HG03039 (cell line): ENCODE data around the gene NPIPA3.
A peak's percentile ranks its signal among the peaks of the same experiment; 100 is the strongest.
"Not testable (repeated sequence)": the region's sequence is repeated elsewhere in the genome, so short reads cannot be mapped to it uniquely, and the experiment has no call there.

Source experiments
- ATAC-seq: cut with Tn5 transposase; IDR thresholded peaks from one replicate; pipeline ENCODE4 v1.9.1; 2021; ENCODE audit warnings: mild to moderate bottlenecking, moderate library complexity; ENCODE audit not compliant: unreplicated experiment

The NPIPA3 gene

DNA sequence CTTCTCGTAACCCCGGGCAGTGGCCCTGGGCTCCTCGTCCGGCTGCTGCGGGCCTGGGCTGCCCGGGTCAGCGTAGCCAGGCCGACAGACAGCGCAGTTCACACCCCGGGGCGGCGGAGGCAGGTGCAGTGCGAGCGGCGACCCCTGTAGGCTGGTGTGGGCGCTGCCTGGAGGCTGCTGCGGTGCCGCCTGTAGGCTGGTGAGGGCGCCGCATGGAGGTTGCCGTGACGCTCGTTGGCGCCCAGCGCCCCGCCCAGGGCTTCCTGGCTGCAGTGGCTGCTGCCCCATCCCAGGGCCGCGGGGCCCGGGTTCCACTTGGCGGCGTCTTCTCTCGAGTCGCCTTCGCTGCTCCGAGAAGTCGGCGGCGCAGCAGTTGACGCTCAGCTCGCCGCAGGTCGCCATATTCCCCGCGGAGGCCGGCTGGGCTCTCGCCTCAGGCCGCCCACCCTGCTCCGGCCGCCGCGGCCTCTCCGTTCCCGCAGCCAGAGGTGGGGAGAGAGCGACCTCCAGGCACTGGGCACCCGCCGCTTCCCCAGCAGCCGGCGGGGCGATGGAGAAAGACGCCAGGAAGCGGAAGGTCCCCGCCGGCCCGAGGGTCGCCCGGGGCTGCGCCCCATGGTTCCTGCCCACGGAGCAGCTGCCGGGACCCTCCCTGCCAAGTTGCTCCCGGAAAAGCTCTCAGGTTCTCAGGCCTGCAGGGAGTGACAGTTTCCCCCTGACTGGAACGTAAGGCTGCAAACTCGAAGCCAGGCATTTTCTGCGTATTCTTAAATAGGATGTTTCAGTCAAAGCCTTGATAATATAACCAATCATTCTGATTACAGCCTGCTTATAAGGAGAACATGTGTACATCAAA is at the start of gene NPIPA3:
TSS of gene NPIPA3 (plus strand) at position 256 of the 856 bp plus-strand sequence. CDS start 5,533 bp downstream, outside the sequence.
- ATAC-seq = peak; percentile 92

DNA sequence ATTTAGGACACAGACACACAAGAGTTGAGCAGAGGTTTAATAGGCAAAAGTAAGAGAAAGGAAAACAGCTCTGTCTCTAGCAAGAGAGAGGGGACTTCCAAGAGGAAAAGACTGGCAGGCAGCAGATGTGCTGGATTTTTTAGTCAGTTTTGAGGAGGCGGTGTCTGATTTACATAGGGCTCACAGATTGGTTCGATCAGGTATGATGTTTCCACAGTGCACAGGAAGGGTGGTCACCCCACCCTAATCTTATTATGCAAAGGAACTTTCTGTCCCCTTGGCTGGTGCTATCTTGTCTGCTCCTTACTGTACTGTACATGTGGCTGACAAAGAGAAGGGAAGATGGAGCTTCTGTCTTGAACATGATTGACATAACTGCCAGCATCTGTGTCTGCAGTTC is 45.1 kb upstream of the NPIPA3 start:
- peak; percentile 82 for ATAC-seq

DNA sequence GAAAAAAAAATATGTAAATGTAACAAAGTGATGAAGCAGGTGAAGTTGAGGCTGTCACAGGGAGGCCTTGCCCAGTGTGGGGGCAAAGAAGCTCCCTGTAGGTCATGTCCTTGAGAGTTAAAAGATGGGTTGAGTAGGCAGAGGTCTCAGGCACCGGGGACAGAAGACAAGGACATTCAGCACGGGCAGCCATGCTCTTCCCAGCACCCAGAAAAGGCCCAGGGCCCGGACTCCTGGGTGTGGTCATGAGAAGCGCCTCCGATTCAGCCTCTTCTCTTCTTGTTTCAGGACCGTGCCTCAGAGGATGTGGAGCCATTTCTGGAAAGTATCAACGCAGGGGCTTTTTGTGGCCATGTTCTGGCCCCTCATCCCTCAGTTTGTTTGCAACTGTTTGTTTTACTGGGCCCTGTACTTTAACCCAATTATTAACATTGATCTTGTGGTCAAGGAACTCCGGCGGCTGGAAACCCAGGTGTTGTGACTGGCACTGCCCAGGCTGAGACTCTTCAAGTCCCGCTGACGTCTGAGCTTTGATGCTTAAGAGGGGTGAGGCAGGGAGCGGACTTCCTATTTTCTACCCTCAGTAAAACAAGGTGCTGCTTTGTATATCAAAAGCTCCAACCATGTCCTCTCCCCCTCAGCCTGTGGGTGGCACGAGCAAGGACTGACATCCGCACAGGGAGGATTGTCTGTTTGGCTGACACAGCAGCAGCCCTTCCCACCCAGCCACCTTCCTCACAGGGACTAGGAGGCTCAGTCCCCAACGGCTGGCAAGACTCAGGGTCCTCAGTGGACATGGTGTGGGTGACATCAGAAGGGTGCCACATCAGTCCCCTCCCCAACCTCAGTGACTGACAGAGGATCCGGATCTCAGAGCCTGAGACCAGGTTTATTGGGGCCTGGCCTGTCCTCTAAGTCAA is 35.6 kb upstream of the NPIPA3 start:
- no peak for ATAC-seq

DNA sequence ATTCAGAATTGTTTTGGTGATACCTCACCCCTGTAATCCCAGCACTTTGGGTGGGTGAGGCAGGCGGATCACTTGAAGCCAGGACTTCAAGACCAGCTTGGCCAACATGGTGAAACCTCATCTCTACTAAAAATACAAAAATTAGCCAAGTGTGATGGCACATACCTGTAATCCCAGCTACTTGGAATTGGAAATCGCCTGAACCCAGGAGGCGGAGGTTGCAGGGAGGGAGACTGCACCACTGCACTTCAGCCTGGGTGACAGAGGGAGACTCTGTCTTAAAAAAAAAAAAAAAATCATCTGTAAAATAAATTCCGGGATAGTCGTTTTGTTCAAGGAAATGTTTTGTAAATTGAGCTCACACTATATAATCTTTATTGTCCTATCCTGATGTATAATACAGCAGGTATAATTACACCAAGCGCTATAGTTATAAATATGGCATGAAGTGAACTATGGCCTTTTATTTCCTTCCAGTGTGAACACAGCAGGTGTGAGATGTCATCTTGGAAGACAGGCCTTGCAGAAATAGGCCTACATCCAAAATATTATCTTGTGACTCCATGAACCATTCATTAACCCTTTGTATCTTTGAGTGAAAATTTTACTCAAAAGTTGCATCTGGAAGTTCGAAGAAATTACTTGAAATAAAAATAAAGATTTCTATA is 34.5 kb upstream of the NPIPA3 start:
- no peak for ATAC-seq

DNA sequence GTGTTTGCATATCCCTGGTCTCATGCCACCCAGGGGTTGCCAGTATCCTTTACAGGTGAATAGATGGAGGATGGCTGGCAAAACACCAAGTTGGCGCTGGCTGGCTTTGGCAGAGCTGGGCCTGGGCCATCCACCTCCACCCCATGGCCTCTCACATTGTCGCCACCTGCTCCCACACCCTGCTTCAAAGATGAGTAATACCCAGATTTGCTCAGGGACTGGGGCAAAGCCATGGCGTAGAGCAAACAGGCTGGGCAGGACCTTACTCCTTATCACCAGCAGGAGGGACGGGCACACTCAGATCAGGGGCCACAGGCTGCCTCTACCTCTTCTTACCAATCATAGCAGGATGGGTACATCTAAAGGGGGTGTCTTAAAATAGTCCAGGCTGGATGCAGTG is 33.4 kb upstream of the NPIPA3 start:
- ATAC-seq = no peak

DNA sequence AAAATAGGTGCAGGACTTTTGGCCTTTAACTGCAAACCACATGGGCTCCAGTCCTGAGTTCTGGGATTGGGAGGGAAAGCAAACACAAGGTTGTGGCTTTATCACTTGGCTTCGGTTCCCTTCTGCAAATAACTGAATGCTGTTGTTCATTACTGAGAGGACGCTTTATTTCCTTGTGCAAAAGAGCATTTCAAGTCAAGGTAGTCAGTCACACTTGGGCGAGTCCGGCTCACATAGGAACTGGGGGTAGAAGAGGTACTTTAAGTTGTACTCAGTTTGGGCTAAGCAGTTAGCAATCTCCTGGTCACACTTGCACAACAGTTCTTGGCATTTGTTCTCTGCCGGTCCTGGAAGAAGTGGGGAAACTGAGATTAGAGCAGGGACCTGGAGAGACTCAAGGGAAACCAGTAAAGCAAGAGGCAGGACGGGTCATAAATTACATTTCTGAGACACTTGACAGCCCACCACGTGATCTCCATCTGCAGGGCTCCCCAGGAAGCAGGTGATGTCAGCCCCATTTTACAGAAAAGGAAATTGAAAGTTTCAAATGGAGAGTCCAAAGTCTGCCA is 30.7 kb upstream of the NPIPA3 start:
- no peak for ATAC-seq

DNA sequence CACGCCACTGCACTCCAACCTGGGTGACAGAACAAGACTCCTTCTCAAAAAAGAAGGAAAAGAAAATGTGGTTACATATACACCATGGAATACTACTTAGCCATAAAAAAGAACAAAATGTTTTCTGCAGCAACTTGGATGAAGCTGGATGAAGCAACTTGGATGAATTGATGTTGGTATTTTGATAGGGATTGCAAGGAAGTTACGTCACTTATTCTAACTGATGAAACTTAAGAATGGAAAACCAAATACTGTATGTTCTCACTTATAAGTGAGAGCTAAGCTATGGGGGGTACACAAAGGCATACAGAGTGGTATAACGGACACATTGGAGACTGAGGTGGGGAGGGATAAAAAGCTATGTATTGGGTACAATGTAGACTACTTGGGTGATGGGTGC is 26.6 kb upstream of the NPIPA3 start:
- no peak for ATAC-seq

DNA sequence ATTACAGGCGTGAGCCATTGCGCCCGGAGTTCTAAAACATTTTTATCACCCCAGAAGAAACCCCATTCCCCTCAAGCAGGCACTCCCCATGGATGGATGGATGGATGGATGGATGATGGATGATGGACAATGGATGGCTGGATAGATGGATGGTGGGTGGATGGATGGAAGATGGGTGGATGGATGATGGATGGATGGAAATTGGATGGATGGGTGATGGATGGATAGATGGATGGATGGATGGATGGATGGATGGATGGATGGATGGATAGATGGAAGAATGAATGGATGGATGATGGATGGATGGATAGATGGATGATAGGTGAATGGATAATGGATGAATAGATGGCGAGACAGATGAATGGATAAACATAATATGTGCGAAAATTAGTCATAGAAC is 25.6 kb upstream of the NPIPA3 start:
- no peak for ATAC-seq

DNA sequence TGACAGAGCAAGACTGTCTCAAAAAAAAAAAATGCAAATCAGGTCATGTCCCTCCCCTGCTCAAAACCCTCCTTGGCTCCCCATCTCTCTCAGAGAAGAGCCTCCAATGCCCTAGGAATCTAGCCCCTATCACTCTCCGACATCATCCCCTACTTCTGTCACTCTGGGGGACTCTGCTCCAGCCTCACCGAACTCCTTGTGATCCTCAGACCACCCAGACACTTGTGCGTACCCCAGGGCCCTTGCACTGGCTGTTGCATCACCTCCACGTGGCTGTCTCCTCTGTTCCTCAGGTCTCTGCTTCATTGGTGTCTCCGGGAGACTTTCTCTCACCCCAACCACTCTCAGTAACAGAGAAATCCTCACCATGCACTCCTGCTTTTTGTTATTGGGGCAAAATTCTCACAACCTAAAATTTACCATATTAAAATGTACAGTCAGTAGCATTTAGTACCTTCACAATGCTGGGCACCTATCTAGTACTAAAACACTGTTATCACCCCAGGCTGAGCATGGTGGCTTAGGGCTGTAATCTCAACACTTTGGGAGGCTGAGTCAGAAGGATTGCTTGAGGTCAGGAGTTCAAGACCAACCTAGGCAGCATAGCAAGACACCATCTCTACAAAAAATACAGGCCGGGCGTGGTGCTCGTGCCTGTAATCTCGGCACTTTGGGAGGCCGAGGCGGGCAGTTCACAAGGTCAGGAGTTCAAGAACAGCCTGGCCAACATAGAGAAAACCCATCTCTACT is 24.3 kb upstream of the NPIPA3 start:
- ATAC-seq = no peak

DNA sequence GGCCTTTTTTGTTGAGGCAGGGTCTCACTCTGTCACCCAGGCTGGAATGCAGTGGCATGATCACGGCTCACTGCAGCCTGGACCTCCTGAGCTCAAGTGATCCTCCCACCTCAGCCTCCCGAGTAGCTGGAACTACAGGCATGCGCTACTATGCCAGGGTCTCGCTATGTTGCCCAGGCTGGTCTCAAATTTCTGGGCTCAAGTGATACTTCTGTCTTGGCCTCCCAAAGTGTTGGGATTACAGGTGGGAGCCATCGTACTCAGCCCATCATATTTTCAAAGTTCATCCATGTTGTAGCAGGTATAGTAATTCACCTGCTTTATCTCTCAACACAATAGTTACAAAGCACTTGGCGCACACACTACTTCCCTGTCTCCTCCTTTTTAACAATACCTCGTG is 22.8 kb upstream of the NPIPA3 start:
- not testable (repeated sequence) for ATAC-seq

DNA sequence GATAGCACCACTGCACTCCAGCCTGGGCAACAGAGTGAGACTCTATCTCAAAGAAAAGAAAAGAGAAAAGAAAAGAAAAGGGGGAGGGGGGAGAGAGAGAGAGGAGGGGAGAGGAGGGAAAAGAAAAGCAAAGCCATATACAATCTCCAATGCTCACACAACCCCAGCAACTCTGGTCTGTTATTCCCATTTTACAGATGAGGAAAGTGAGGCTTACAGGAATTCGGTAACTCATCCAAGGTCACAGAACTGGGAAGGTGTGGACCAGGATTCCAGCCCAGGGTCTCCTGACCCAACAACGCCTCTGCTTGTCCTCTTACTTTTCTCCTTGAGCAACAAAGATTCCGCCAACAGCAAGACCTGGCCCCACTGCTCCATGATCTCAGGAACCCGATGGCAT is 22.1 kb upstream of the NPIPA3 start:
- ATAC-seq = no peak

DNA sequence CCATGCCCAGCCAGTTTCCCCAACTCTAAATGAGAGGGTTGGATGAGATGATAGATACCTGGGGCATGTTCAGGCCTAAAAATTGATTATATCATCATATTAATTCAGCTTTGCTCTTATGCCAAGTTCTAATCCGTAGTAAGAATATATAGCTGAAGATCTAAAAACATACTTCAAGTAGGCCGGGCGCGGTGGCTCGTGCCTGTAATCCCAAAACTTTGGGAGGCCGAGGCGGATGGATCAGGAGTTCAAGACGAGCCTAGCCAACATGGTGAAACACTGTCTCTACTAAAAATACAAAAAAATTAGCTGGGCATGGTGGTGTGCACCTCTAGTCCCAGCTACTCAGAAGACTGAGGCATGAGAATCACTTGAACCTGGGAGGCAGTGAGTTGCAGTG is 21.1 kb upstream of the NPIPA3 start:
- no peak for ATAC-seq

DNA sequence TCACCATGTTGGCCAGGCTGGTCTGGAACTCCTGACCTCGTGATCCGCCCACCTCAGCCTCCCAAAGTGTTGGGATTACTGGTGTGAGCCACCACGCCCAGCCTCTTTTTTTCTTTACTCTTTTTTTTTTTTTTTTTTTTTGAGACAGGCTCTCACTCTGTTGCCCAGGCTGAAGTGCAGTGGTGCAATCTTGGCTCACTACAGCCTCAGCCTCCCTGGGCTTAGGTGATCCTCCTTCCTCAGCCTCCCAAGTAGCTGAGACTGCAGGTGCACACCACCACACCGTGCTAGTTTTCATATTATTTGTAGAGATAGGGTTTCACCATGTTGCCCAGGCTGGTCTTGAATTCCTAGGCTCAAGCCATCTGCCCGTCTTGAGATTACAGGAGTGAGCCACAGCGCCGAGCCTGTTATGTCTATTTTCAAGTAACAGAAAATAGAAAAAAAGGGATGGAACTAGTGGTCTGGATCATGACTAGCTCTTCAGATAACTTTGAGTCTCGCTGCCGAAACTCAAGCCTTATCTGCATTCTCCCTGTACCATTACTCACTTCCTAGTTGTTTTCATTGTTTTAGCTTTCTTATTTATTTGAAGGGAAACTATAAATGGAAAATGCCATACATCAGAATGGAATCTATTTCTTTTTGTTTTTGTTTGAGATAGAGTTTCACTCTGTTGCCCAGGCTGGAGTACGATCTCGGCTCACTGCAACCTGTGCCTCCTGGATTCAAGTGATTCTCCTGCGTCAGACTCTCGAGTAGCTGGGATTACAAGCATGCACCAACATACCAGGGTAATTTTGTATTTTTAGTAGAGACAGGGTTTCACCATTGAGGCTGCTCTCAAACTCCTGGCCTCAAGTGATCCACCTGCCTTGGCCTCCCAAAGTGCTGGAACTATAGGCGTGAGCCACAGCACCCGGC is 17.1 kb upstream of the NPIPA3 start:
- ATAC-seq = not testable (repeated sequence)

DNA sequence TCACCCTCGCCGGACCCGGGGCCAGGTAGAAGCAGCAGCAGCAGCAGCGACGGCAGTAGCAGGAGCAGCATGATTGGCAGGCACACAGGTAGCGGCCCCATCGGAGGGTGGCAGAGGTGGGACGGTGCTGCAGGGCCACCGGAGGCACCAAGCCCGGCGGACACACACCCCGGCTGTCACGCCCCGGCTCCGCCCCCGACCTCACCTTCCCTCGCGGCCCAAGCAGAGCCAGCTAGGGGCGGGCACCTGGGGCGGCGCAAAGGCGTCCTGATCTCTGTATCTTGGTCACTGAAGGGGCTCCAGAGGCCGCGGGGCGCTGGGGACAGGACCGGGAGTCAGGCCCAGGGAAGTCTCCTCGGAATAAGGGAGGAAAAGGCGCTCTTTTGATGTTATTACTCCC is 9.1 kb upstream of the NPIPA3 start, which contains the start of gene PLA2G10:
TSS of gene PLA2G10 (minus strand) at position 180 of the 400 bp plus-strand sequence. CDS start at position 101, 79 bp downstream.
- ATAC-seq = not testable (repeated sequence)

DNA sequence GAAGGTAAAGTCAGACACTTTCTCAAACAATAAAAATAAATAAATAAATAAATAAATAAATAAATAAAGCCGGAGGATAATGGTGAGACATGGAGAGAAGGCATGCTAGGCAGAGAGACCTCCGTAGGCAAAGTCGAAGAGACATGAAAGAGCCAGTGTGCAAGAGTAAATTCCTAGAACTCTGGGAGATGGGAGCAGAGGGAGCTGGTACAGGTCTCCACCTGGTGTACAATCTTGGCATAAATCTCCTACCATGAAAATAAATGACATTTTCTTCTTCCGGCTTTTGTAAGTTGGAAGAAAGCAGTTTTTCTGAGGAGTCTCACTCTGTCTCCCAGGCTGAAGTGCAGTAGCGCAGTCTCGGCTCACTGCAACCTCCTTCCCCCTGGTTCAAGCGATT is 1.4 kb upstream of the NPIPA3 start:
- not testable (repeated sequence) for ATAC-seq

DNA sequence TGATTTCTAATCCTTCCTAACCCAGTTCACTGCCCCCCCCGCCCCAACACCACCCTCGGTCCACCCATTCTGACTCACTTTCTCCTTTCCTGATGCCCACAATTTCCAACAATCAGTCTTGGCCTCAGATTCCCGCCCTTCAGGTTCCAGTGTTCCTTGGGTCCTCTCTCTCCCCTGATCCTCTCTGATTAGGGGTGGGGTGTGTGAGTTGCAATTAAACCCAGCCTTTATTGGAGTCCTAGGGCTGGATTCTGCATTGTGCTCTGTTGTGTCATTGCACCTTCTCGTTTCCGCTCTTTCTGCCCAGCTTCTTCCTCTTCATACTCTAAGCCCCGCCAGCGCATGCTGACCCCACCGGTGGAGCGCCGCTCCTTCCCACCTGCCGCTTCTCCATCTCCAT is 539 bp upstream of the NPIPA3 start:
- not testable (repeated sequence) for ATAC-seq

DNA sequence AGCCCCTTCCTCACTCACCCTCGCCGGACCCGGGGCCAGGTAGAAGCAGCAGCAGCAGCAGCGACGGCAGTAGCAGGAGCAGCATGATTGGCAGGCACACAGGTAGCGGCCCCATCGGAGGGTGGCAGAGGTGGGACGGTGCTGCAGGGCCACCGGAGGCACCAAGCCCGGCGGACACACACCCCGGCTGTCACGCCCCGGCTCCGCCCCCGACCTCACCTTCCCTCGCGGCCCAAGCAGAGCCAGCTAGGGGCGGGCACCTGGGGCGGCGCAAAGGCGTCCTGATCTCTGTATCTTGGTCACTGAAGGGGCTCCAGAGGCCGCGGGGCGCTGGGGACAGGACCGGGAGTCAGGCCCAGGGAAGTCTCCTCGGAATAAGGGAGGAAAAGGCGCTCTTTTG is 30.0 kb downstream of the NPIPA3 start:
- ATAC-seq = not testable (repeated sequence)

DNA sequence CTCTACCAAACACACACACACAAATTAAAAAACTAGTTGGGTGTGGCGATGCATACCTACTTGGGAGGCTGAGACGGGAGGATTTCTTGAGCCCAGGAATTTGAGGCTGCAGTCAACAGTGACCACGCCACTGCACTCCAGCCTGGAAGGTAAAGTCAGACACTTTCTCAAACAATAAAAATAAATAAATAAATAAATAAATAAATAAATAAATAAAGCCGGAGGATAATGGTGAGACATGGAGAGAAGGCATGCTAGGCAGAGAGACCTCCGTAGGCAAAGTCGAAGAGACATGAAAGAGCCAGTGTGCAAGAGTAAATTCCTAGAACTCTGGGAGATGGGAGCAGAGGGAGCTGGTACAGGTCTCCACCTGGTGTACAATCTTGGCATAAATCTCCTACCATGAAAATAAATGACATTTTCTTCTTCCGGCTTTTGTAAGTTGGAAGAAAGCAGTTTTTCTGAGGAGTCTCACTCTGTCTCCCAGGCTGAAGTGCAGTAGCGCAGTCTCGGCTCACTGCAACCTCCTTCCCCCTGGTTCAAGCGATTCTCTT is 37.7 kb downstream of the NPIPA3 start:
- not testable (repeated sequence) for ATAC-seq

DNA sequence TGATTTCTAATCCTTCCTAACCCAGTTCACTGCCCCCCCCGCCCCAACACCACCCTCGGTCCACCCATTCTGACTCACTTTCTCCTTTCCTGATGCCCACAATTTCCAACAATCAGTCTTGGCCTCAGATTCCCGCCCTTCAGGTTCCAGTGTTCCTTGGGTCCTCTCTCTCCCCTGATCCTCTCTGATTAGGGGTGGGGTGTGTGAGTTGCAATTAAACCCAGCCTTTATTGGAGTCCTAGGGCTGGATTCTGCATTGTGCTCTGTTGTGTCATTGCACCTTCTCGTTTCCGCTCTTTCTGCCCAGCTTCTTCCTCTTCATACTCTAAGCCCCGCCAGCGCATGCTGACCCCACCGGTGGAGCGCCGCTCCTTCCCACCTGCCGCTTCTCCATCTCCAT is 38.6 kb downstream of the NPIPA3 start:
- not testable (repeated sequence) for ATAC-seq
